H1 (cell line): ENCODE data around the gene CENPO. TPM values are rescaled to one million over a fixed set of nuclear protein-coding genes. Genes with fewer than 3 reads are reported as not detected.
A peak's percentile ranks its signal among the peaks of the same experiment; 100 is the strongest.

Experiments
- ASH2L ChIP-seq: fragments of 200-600, 300-600 bp; sonication (generic); IDR thresholded peaks from one replicate; pipeline ENCODE4 v1.7.1; 2017; ENCODE audit warnings: low read length
- BCL11A ChIP-seq, 2 experiments: IDR thresholded peaks; one replicate each; pipeline ENCODE4 v1.6.1; 2011; ENCODE audit warnings: low read depth in 2 of 2, low read length in 2 of 2, mild to moderate bottlenecking in 2 of 2
- CTBP2 ChIP-seq: IDR thresholded peaks from 2 replicates; pipeline ENCODE4 v1.7.0; 2011; ENCODE audit warnings: borderline replicate concordance, mild to moderate bottlenecking, moderate library complexity, mixed read lengths, low read length; ENCODE audit not compliant: insufficient read depth, insufficient read length
- GTF2F1 ChIP-seq: IDR thresholded peaks from 2 replicates; pipeline ENCODE4 v1.6.1; 2012; ENCODE audit warnings: low read depth, low read length, improper control_type of control experiment, borderline replicate concordance
- HDAC2 ChIP-seq, 2 experiments: fragments of 300-600 bp in 1 of 2; sonication (generic) in 1 of 2; IDR thresholded peaks; 2 replicates each; pipeline ENCODE4 v1.6.1; 2011 to 2012; ENCODE audit warnings: low read depth in 2 of 2, low read length in 2 of 2, mild to moderate bottlenecking in 2 of 2, moderate library complexity in 2 of 2, borderline replicate concordance in 1 of 2, inconsistent platforms in 1 of 2
- HDAC6 ChIP-seq: IDR thresholded peaks from one replicate; pipeline ENCODE4 v1.7.1; 2012; ENCODE audit warnings: low read depth, mild to moderate bottlenecking, inconsistent platforms, low read length, moderate library complexity
- NANOG ChIP-seq: IDR thresholded peaks from 2 replicates; pipeline ENCODE4 v1.6.1; 2011; ENCODE audit warnings: low read length, low read depth, mild to moderate bottlenecking, inconsistent platforms; ENCODE audit not compliant: insufficient read depth, poor library complexity, severe bottlenecking
- POU5F1 ChIP-seq: IDR thresholded peaks from 2 replicates; pipeline ENCODE4 v1.6.1; 2011; ENCODE audit warnings: low read depth, mild to moderate bottlenecking, low read length, moderate library complexity
- TCF12 ChIP-seq: IDR thresholded peaks from 2 replicates; pipeline ENCODE4 v1.6.1; 2011; ENCODE audit warnings: low read depth, mild to moderate bottlenecking, low read length
- polyA plus RNA-seq, 7 experiments: library from polyadenylated mRNA; depleted of rRNA in 3 of 7; stranded (reverse) in 5 of 7; unstranded in 2 of 7; fragments of >200 nt in 5 of 7; fragments of 200-250 nt in 2 of 7; gene quantifications; 1 replicate in 5 of 7; 2 replicates in 1 of 7; 4 replicates in 1 of 7; pipeline versions ENCODE4 v1.2.1 to v1.2.3, GENCODE V29; 2011 to 2013; ENCODE audit warnings: missing spikeins in 2 of 7, mixed read lengths in 2 of 7
- total RNA-seq: library from RNA; stranded (reverse); fragmentation: NEBNext Ultra II Directional; extraction: Animal tissue kit (Norgen Biotek cat#: 25700); gene quantifications from 2 replicates; pipeline ENCODE4 v1.2.1, GENCODE V29; 2021

Gene CENPO
- total and polyA plus RNA-seq, 2 of the 8 experiments (the other 6 are each of a cell fraction or from before 2014, with no cell fraction given), result 34.4 to 46.3 TPM

DNA sequence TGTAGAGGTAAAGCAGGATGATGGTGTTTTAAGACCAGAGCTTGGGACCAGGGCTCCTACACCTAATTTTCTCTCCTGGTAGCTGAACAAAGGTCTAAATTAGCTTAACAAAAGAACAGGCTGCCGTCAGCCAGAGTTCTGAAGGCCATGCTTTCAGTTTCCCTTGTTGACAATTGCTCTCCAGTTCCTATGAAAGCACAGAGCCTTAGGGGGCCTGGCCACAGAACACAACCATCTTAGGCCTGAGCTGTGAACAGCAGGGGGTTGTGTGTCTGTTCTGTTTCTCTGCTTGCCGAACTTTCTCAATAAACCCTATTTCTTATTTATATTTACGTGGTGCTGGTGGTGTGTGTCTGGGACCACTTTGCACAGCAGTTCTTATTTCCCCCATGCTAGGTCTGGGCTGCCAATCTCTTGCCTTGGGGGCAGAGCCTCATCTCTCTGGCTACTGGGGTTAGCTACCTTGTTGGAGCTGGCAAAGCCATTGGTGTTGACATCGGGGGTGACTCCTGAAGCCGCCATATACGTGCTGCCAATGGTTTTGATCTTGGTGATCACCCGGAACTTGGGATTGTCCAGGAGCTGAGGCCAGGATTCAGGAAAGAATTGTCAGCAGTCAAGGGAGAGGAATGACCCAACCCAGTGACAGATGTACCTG, 29.0 kb downstream of the CENPO start (continued):
- TF ChIP-seq HDAC6 (no peak), GTF2F1 (peak; percentile 60; the same call in 1 of the 2 replicates), POU5F1 (0 out of 2 replicates have a peak, but pooled peaks have one; percentile 36), CTBP2 (peak; percentile 17), HDAC2 (IDR thresholded peaks at IDR 0.05; ENCODE audit: borderline replicate concordance in 1 of 2, low read depth in 2 of 2, low read length in 2 of 2) (peak; percentile 52 to 58; a peak in 1 of 4 replicates), TCF12 (0 out of 2 replicates have a peak, but pooled peaks have one; percentile 17), BCL11A (IDR thresholded peaks at IDR 0.05; ENCODE audit: low read depth in 2 of 2, low read length in 2 of 2) (no peak), NANOG (peak; percentile 88), ASH2L (peak; percentile 63)
- TF ChIP-seq, all 59 proteins: peak for 13
